Stimulated activated CD8-positive, alpha-beta memory T cell treated with anti-CD3 and anti-CD28 coated beads, Interleukin-4, amount 100 ng/mL, for 4 hours (primary cell): ENCODE results near the gene PALM.

Experiments
- DNase-seq, 2 donors: peaks; one replicate each; pipeline ENCODE4 v3.0.0-alpha.2; 2020; ENCODE audit warnings: low read depth in 2 of 2, low spot score in 1 of 2

Gene PALM

DNA sequence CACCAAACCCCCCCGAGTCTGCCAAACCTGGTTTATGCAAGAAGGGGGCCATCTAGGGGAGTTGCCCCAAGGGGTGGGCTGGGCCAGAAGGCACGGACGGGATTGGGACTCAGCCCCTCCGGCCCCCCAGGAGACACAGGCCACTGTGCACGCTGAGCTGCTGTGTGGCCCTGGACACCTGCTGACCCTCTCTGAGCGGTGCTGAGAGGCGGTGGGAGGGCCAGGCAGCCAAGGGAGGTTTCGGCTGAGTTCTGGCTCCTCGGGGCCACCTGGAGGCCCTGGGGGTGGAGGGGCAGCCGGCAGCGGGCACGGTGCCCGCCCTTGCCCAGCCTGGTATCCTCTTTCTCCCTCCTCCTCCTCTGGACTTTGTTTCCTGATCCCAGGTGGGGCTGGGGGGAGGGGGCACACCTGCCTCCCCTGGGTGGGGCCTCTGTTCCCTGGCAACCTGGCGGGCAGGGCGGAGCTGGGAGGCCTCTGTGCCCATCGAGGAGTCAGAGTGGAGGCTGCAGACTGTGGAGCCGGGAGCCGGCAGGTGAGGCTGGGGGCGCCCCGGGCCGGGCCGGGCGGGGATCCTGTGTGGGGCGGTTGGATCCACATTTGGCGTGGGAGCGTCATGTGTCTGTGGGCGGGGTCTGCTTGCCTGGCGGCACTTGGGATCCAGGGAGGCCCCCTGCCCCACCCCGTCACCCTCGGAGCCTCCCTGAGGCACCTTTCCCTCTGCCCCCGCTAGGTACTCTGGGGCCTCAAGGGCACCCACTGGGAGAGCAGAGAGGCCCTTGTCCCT is 42.1 kb downstream of the PALM start, which contains the start of gene MISP:
TSS of gene MISP (plus strand) at position 473 of the 784 bp plus-strand sequence. CDS start 5,835 bp downstream, outside the sequence.
- DNase-seq: no peak

DNA sequence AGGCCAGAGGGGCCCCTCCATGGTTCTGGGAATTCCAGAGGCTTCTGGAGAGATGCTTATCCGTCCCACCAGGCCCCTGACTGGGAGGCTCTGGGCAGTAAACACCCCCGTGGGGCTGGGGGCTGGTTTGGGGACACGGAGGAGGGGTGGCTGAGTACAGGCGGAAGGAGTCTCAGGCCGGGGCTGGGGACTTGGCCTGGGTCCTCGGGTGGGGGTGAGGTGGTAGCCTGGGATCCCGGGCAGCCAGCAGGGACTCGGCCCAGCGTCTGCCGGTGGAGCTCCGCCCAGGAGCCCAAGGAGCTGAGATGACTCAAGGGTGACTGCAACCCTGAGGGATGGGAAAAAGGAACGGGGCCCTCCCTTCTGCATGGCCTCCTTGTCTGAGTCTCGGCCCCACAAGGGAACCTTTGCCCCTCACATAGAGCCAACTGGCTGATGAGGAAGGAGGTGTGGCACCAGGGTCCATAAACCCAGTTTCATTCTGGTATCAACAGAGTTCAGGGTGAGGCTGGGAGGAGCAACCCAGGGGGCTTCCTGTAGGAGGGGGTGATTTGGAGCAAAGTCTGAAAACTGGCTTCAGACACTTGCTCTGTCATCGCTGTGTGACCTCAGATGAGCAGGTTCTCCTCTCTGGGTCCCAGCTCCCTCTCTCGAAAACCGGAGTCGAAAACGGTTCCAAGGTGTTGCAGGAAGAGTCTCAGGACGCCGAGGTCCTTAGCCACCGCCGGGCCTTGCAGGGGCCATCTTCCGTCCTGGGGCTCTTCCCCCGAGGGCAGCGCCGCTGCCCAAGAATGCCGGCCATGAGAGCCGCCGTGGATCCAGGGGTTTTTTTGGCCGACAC is 43.0 kb downstream of the PALM start:
- no peak for DNase-seq

DNA sequence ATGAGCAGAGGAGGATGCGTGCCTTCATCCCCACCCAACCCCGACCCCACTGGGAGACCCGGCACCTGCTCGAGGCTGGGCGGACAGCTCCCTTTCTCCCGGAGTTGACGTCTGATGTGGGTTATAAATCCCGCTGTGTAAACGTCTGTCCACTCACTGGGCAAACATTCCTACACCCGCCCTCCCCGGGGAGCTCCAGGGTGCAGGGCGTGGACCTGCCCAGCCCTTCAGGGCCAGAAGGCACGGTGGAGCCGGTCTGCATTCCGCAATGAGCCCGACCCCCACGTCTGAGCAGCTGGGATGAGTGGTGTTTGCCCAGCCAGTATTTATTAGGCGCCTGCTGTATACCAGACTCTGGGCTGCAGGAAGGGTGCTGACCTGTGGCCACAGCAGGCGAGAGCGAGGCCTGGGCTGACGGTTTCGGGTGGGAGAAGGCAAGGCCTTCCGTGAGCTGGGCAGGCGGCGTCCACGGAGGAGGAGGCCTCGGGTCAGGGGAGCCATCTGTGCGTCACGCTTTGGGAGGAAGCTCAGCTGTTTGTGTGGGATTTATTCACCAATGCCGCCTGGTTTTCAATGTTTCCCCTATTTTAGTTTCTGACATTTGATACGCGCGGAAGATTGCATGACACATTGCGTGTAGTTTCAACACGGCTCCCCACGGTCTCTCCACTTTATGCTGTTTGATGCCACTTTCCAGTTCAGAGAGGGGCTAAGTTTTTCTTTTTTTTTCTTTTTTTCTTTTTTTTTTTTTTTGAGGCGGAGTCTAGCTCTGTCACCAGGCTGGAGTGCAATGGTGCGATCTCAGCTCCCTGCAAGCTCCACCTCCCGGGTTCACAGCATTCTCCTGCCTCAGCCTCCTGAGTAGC is 44.1 kb downstream of the PALM start:
- no peak for DNase-seq

DNA sequence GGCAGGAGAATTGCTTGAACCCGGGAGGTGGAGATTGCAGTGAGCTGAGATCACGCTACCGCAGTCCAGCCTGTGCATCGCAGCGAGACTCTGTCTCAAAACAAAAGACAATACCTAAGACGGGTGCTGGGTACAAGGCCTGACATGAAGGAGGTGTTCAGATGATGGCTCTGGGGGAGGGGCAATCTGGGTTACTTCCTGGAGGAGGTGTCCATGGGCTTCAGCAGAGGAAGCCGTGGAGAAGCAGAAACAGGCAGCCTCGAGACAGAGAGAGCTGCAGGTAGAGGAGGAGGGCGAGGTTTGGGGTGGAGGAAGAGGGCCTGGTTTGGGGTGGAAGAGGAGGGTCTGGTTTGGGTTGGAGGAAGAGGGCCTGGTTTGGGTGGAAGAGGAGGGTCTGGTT is 45.8 kb downstream of the PALM start:
- DNase-seq: no peak

DNA sequence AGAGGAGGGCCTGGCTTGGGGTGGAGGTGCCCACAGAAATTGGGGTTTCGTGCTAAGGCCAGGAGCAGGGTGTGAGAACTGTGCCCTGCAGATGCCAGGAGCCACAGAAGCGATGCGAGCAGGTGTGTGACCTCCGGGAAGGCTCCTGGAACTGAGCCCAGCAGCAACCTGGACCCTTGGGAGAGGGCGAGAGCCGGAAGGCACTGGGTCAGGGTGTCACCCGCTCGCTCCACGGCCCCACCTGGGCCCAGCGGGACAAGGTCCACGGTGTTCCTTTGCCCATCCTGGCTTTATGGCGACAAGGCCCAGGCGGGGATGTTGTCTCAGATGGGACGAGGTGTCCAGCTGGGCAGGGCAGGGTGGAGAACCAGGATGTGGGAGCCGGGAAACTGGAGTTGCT is 46.3 kb downstream of the PALM start:
- no peak for DNase-seq

DNA sequence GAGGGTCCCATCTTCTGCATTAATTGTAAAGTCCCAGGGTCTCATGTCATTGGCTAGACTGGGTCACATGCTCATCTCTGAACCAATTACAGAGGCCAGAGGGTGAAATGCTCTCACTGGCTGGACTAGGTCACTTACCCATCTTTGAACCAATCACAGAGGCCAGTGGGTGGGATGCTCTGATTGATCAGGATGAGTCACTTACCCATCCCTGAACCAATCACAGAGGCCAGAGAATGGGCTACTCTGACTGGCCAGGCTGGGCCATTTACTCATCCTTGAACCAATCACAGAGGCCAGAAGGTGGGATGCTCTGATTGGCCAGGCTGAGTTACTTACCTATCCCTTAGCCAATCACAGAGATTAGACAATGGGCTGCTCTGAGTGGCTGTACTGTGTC is 47.5 kb downstream of the PALM start:
- DNase-seq: no peak

DNA sequence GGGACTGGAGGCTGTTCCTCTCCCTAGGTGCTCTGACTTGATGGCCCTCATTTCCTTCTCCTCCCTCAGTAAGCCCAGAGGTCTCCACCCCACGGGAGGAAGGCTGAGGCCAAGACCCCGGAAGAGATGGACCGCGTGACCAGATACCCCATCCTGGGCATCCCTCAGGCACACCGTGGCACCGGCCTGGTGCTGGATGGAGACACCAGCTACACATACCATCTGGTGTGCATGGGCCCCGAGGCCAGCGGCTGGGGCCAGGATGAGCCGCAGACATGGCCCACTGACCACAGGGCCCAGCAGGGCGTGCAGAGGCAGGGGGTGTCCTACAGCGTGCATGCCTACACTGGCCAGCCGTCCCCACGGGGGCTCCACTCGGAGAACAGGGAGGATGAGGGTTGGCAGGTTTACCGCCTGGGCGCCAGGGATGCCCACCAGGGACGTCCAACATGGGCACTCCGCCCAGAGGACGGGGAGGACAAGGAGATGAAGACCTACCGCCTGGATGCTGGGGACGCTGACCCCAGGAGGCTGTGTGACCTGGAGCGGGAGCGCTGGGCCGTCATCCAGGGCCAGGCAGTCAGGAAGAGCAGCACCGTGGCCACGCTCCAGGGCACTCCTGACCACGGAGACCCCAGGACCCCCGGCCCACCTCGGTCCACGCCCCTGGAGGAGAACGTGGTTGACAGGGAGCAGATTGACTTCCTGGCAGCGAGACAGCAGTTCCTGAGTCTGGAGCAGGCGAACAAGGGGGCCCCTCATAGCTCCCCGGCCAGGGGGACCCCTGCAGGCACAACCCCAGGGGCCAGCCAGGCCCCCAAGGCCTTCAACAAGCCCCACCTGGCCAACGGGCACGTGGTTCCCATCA is 48.3 kb downstream of the PALM start:
- no peak for DNase-seq

DNA sequence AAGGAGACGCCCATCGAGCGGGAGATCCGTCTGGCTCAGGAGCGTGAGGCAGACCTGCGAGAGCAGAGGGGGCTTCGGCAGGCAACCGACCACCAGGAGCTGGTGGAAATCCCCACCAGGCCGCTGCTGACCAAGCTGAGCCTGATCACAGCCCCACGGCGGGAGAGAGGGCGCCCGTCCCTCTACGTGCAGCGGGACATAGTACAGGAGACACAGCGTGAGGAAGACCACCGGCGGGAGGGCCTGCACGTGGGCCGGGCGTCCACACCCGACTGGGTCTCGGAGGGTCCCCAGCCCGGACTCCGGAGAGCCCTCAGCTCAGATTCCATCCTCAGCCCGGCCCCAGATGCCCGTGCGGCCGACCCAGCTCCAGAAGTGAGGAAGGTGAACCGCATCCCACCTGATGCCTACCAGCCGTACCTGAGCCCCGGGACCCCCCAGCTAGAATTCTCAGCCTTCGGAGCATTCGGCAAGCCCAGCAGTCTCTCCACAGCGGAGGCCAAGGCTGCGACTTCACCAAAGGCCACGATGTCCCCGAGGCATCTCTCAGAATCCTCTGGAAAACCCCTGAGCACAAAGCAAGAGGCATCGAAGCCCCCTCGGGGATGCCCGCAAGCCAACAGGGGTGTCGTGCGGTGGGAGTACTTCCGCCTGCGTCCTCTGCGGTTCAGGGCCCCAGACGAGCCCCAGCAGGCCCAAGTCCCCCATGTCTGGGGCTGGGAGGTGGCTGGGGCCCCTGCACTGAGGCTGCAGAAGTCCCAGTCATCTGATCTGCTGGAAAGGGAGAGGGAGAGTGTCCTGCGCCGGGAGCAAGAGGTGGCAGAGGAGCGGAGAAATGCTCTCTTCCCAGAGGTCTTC is 49.3 kb downstream of the PALM start:
- no peak for DNase-seq

DNA sequence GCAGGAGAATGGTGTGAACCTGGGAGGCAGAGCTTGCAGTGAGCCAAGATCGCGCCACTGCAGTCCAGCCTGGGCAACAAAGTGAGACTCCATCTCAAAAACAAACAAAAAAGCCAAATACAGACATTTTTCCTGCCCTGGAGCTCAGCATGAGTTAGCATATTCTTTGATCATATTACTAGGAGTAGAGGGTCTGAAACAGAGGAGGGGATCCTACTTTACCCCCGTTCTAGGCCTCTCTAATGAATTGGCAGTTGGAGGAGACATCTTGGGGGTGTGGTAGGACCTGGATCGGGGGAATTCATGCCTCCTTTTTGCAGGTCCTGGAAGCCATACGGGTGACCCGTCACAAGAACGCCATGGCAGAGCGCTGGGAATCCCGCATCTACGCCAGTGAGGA is 54.4 kb downstream of the PALM start:
- DNase-seq: no peak

DNA sequence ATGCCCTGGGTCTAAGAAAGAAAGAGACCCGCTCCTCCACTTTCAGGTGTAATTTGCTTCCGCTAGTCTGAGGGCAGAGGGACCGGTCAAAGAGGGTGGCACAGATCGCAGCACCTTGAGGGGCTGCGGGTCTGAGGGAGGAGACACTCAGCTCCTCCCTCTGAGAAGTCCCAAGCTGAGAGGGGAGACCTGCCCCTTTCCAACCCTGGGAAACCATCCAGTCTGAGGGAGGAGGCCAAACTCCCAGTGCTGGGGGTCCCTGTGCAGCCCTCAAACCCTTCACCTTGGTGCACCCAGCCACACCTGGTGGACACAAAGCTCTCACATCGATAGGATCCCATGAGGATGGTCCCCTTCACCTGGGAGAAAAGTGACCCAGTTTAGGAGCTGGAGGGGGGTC is 55.1 kb downstream of the PALM start:
- no peak for DNase-seq

DNA sequence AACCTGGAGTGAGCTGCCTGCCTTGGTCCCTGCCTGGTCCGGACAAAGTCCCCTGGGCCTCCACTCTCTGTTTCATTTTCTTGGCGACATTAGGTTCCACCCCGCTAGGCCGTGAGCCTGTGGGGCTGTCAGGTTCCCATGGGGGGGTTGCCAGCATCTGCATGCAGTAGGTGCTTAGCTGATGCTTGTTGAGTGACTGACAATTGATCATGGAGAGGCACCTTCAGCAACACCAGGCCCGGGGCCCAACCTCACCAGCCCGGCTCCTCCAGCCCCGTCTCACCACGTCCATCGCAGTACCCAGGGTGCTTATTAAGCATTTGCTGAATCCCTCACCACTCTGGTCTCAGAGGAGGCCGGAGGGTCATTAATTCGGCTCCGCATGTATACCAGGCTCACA is 55.6 kb downstream of the PALM start:
- DNase-seq: no peak

DNA sequence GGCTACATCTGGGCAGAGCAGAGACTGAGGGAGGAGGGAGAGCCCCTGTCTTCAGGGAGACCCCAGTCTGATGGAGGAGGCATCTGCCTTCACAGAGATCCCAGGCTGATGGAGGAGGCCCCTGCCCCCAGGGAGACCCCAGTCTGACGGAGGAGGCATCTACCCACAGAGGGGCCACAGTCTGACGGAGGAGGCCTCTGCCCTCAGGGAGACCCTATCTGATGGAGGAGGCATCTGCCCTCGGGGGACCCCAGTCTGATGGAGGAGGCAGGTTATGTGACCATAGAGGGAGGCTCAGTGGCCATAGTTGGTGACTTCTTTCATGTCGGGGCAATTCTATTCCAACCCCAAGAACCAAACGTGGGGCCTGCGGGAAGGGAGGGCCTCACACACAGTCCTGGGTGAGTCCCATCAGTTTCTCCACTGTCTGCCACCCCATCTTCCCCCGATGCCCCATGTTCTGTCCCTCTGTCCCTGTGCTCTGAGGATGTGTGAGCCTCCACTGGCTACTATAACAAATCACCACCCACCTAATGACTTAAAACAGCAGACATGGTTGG is 56.5 kb downstream of the PALM start:
- no peak for DNase-seq

DNA sequence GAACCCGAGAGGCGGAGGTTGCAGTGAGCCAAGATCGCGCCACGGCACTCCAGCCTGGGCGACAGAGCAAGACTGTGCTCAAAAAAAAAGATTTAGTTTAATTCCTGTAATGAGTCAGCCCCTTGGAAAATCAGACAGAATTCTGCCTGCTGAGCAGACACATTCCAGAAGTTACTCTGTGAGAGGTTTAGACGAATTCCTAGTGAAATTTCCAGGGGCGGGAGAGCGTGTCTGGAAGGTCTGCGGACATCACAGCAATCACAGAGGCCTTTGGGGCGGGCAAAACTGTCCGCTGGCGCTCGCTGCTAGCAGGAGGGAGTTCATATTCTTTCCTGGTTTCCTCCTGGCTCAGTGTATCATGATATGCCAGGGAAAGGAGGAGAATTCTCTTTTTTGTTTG is 59.7 kb downstream of the PALM start:
- no peak for DNase-seq

DNA sequence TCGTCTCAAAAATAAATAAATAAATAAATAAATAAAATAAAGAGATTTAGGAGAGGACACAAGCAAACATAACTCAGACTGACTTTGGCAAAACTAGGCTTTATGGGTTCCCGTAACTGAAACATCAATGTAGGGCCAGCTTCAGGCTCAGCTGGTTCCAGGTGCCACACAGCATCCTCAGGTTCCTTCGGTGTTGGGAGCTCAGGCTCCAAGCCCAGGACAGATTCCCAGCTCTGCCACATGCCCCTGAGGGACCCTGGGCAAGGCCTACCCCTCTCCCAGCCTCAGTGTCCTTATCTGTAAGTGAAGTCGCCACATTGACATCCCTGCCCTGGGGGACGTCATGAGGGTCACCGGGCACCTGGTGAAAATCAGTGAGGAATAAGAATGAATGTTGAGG is 60.9 kb downstream of the PALM start:
- DNase-seq: no peak

DNA sequence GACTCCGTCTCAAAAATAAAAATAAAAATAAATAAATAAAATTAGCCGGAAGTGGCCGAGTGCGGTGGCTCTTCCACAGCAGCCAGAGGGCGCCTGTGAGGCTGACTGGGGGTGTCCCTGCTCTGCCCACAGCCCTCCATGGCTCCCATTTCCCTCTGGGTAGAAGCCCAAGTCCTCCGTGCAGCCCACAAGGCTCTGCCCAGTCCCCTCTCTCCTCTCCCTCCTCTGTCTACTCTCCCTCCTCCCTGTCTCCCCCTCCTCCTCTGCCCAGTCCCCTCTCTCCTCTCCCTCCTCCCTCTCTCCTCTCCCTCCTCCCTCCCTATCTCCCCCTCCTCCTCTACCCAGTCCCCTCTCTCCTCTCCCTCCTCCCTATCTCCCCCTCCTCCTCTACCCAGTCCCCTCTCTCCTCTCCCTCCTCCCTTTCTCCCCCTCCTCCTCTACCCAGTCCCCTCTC is 62.6 kb downstream of the PALM start:
- no peak for DNase-seq

DNA sequence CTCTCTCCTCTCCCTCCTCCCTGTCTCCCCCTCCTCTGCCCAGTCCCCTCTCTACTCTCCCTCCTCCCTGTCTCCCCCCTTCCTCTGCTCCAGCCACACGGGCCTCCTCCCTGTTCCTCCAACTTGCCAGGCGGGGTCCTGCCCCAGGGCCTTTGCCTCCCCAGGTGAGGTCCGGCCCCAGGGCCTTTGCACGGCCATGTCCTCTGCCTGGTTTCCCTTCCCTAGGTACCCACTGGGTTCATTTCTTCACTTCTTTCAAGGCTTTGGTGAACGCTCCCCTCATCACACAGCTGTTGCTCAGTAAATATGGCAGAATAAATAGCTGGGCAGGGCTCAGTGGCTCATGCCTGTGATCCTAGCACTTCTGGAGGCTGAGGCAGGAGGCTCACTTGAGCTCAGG is 63.3 kb downstream of the PALM start:
- no peak for DNase-seq

DNA sequence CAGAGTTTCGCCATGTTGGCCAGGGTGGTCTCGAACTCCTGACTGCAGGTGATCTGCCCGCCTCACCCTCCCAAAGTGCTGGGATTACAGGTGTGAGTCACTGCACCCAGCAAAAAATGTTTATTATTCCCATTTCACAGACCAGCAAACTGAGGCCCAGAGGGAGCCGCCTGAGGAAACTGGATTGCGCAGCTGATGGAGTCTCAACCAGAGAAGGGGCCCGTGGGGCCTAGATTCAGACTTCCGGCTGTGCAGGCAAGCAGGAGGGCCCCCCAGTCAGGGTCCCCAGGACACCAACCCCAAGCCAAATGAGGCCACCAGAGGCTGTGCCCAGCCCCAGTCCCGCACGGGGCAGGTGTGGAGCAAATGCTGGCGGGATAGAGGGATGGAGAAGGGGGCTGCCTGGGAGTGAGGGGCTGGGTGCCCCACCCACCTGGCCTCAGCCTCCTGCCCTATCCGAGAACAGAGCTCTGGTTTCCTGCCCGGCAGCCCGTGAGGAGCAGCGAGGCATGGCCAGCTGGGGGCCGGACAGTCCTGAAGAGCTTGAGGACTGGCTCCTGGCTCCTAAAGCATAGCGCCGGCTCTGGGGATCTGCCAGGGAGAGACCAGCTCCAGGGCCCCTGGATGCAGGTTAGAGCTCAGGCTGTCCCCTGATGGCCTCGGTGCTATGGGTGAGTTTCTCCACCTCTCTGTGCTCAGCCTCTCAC is 64.1 kb downstream of the PALM start:
- no peak for DNase-seq

DNA sequence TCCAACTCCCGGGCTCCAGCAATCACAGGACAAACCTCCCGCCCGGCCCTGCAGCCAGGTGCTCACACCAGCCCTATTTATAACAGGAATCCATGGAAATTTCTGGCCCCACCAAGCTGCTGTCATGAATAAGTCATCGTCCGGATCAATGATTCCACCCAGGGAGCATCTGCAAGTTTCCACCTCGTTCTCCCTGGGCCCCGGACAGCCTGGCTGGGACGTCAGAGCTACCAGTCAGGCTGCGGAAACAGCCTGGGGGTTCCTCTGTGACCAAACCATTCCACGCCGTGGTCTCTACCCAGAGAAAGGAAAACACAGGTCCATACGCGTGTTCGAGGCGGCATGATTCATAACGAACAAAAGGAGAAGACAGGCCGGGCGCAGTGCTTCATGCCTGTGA is 67.8 kb downstream of the PALM start:
- no peak for DNase-seq
